Heart left ventricle (tissue), 16 donors: ENCODE measurements around the gene C16orf89. TPM values are rescaled to one million over a fixed set of nuclear protein-coding genes. Genes with fewer than 3 reads are reported as not detected.

Experiments
- ATAC-seq, 4 donors: fragments of 200-7000 bp; cut with Tn5 transposase; one replicate each; pipeline ENCODE4 v1.9.1; 2020 to 2022; ENCODE audit warnings: moderate library complexity in 4 of 4, mild to moderate bottlenecking in 3 of 4, moderate number of reproducible peaks in 1 of 4
- DNase-seq, 5 donors: peaks; one replicate each; pipeline ENCODE4 v3.0.0-alpha.2; 2020
- H3K27ac ChIP-seq, 12 donors: fragments of 200-600 bp; sonication (generic) in 4 of 12; one replicate each; pipeline versions ENCODE4 v1.5.0 to v1.8.0; 2016 to 2022; ENCODE audit warnings: mild to moderate bottlenecking in 2 of 12
- H3K27me3 ChIP-seq, 9 donors: fragments of 200-600 bp; sonication (generic) in 2 of 9; one replicate each; pipeline versions ENCODE4 v1.5.1 to v1.8.0; 2016 to 2022; ENCODE audit warnings: mild to moderate bottlenecking in 3 of 9
- H3K36me3 ChIP-seq, 9 donors: fragments of 200-600 bp; sonication (generic) in 2 of 9; one replicate each; pipeline versions ENCODE4 v1.5.0 to v1.8.0; 2018 to 2022; ENCODE audit warnings: mild to moderate bottlenecking in 2 of 9
- H3K4me1 ChIP-seq, 12 donors: fragments of 200-600 bp; sonication (generic) in 4 of 12; one replicate each; pipeline versions ENCODE4 v1.5.0 to v1.8.0; 2016 to 2022; ENCODE audit warnings: mild to moderate bottlenecking in 3 of 12
- H3K4me3 ChIP-seq, 12 donors: fragments of 200-600 bp; sonication (generic) in 4 of 12; one replicate each; pipeline versions ENCODE4 v1.5.0 to v1.8.0; 2017 to 2022; ENCODE audit warnings: mild to moderate bottlenecking in 9 of 12, moderate library complexity in 4 of 12
- H3K9me3 ChIP-seq, 12 donors: fragments of 200-600 bp; sonication (generic) in 4 of 12; one replicate each; pipeline versions ENCODE4 v1.5.0 to v1.8.0; 2016 to 2022; ENCODE audit warnings: mild to moderate bottlenecking in 1 of 12
- POLR2A ChIP-seq, 2 donors: fragments of 450-650 bp; IDR thresholded peaks; one replicate each; pipeline ENCODE4 v1.6.1; 2017; ENCODE audit warnings: antibody characterized with exemption in 2 of 2, mild to moderate bottlenecking in 2 of 2, moderate library complexity in 2 of 2
- WGBS, 4 donors: extraction: QIAGEN DNeasy Blood & Tissue Kit in 2 of 4; methylation state at CpG; one replicate each; pipeline versions ENCODE4 v1.1.5 to v1.1.7; 2013 to 2018; 5-methylcytosine and 5-hydroxymethylcytosine counted together
- intact Hi-C, 10 donors: fragments of 100-400 bp; cut with DNase I; formaldehyde crosslinking; loops; one replicate each; pipeline versions ENCODE4 v1.11.1 to v1.14.2; 2022
- polyA plus RNA-seq, 2 donors: library from polyadenylated mRNA; stranded (reverse); fragments of 200-250 nt; gene quantifications; one replicate each; pipeline ENCODE4 v1.2.3, GENCODE V29; 2013
- total RNA-seq, 9 donors: library from RNA; depleted of rRNA in 2 of 9; stranded (reverse); fragments of >200 nt in 2 of 9; fragmentation: NEBNext Ultra II Directional in 3 of 9; extraction: Animal tissue kit (Norgen Biotek cat#: 25700) in 3 of 9; gene quantifications; one replicate each; pipeline versions ENCODE4 v1.1.0 to v1.2.4, GENCODE V29; 2016 to 2023
- TF ChIP-seq, protein P1 (sequence below), 12 donors: fragments of 200-600 bp; sonication (generic) in 4 of 12; IDR thresholded peaks; one replicate each; pipeline versions ENCODE4 v1.5.0 to v1.8.0; 2018 to 2022; ENCODE audit warnings: antibody characterized with exemption in 12 of 12, mild to moderate bottlenecking in 5 of 12
- donor health status: ischemic (EF 13 %, LVEDD 7.1; RV severe dilation, severe dysfunction).
- donor health status: healthy with polysubstance abuse.
- donor health status: DM: no; HTN: yes; CAD: no.
- donor health status: DM: no; HTN: no; CAD: no.
- donor health status: ischemic (EF 25% LVEDD 6.9; RV normal size, moderate dysfunction).
- donor health status: ischemic (EF 25% LVEDD 5.7; RV mildly dilated, moderate dysfunction).
- donor health status: healthy.
- donor health status: DM: yes; HTN: yes; CAD: no.
- donor health status: ischemic (EF 35%, LVEDD 5.7; RV mildly dilated, moderate dysfunction).
- donor health status: nonischemic (EF 11% LVEDD 7.7; RV severe dilation, severe dysfunction).
- donor health status: DM: yes; HTN: yes; CAD: no.
- donor health status: PGD.
- donor health status: ischemic (EF 29% LVEDD 5.4; RV normal size, mild dysfunction).
- donor health status: nonischemic (EF 23%, LVEDD 6.1; RV moderate dilation, normal function).

The C16orf89 gene
- total and polyA plus RNA-seq, 11 donors = 0.26 to 38.4 (median 6.3) TPM

GRCh38 chr16:5044011-5044540, 21.7 kb downstream of the C16orf89 start:
- H3K27ac ChIP-seq = no peak overlapping the region
- TF ChIP-seq POLR2A (IDR thresholded peaks at IDR 0.05) = no peak
- TF ChIP-seq, protein P1, sequence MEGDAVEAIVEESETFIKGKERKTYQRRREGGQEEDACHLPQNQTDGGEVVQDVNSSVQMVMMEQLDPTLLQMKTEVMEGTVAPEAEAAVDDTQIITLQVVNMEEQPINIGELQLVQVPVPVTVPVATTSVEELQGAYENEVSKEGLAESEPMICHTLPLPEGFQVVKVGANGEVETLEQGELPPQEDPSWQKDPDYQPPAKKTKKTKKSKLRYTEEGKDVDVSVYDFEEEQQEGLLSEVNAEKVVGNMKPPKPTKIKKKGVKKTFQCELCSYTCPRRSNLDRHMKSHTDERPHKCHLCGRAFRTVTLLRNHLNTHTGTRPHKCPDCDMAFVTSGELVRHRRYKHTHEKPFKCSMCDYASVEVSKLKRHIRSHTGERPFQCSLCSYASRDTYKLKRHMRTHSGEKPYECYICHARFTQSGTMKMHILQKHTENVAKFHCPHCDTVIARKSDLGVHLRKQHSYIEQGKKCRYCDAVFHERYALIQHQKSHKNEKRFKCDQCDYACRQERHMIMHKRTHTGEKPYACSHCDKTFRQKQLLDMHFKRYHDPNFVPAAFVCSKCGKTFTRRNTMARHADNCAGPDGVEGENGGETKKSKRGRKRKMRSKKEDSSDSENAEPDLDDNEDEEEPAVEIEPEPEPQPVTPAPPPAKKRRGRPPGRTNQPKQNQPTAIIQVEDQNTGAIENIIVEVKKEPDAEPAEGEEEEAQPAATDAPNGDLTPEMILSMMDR (IDR thresholded peaks at IDR 0.05) = no peak
- H3K27me3 ChIP-seq = no peaks in the 10 kb centered on the region
- no peaks in the 10 kb centered on the region for H3K9me3 ChIP-seq
- DNase-seq (peak in 1 of 5 donors; percentile 11), ATAC-seq (no peak)
- intact Hi-C loops = no loop called here
- no peak overlapping the region for H3K4me3 ChIP-seq
- peaks cover 0 to 4% (median 0%) of the 10 kb centered on the region in 9 donors for H3K36me3 ChIP-seq
- 93 to 97% (median 95%) methylated on average over 8 of the region's 8 CpGs for WGBS, 4 donors
- no peaks in the 10 kb centered on the region for H3K4me1 ChIP-seq

GRCh38 chr16:5042574-5043171, 23.1 kb downstream of the C16orf89 start:
- intact Hi-C loops = no loop called here
- Histone ChIP-seq H3K27ac (no peak overlapping the region), H3K36me3 (peaks cover 0 to 4% (median 0%) of the 10 kb centered on the region in 9 donors), H3K4me1 (no peaks in the 10 kb centered on the region), H3K9me3 (no peaks in the 10 kb centered on the region), H3K27me3 (no peaks in the 10 kb centered on the region), H3K4me3 (no peak overlapping the region)
- TF ChIP-seq, protein P1 (IDR thresholded peaks at IDR 0.05) = no peak
- no peak for TF ChIP-seq POLR2A (IDR thresholded peaks at IDR 0.05)
- DNase-seq (peak in 1 of 5 donors; percentile 9), ATAC-seq (no peak)
- WGBS, 4 donors = 70 to 81% (median 78%) methylated on average over 14 of the region's 14 CpGs

DNA sequence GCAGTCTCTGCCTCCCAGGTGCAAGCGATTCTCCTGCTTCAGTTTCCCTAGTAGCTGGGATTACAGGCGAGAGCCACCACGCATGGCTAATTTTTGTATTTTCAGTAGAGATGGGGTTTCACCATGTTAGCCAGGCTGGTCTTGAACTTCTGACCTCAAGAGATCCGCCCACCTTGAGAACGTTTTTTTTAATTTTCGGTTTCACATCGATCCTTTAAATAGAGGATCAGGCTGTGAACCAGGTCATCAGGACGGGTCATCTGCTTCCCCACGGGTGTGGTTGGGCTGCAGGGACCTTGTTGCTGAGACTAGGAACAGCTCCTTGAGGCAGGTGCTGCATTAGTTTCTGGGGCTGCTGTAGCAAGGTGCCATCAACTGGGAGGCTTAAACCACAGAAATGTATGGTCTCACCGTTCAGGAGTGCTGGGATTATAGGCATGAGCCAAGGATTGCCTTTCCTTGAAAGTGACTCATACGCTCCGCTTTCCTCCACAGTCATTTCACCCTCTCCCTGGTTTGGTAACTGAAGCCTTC, 24.1 kb downstream of the C16orf89 start:
- H3K27me3 ChIP-seq = no peaks in the 10 kb centered on the region
- intact Hi-C loops = no loop called here
- no peak for ATAC-seq
- H3K36me3 ChIP-seq = peaks cover 0 to 4% (median 0%) of the 10 kb centered on the region in 9 donors
- peak in 1 of 5 donors; percentile 1 for DNase-seq
- no peaks in the 10 kb centered on the region for H3K9me3 ChIP-seq
- peaks cover 0 to 1% (median 0%) of the 10 kb centered on the region in 12 donors for H3K4me1 ChIP-seq
- TF ChIP-seq POLR2A (IDR thresholded peaks at IDR 0.05) = no peak
- TF ChIP-seq, protein P1 (IDR thresholded peaks at IDR 0.05) = no peak
- no peak overlapping the region for H3K27ac ChIP-seq
- WGBS, 4 donors = 76 to 83% (median 77%) methylated on average over 12 of the region's 12 CpGs
- H3K4me3 ChIP-seq = no peak overlapping the region

DNA sequence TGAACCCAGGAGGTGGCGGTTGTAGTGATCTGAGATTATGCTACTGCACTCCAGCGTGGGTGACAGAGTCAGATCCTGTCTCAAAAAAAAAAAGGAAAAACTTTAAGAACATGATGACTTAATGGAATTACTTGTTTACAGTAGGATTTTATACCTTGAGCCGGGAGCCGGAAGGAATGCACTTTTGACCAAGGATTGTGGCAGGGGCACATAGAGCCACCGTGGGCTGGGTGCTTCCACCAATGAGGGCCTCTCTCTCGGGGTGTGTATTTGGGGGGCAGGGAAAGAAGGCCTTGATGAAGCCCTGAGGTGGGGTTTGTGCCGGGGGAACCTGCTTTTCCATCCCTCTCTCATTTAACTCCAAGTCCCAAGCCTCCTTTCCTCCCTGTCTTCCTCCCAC, 25.3 kb downstream of the C16orf89 start:
- Histone ChIP-seq H3K4me3 (no peak overlapping the region), H3K9me3 (no peaks in the 10 kb centered on the region), H3K4me1 (peaks cover 0 to 6% (median 0%) of the 10 kb centered on the region in 12 donors), H3K27me3 (no peaks in the 10 kb centered on the region), H3K36me3 (peaks cover 0 to 4% (median 0%) of the 10 kb centered on the region in 9 donors), H3K27ac (no peak overlapping the region)
- peak in 1 of 5 donors; percentile 2 for DNase-seq
- WGBS, 4 donors = 74 to 84% (median 76%) methylated on average over 7 of the region's 7 CpGs
- no peak for TF ChIP-seq POLR2A (IDR thresholded peaks at IDR 0.05)
- TF ChIP-seq, protein P1 (IDR thresholded peaks at IDR 0.05) = no peak
- intact Hi-C loops = no loop called here
- no peak for ATAC-seq
